AML-193 (cell line): ENCODE results near the gene CCDC78.

ENCODE experiments used
- DNase-seq, 2 experiments: peaks; one replicate each; lab custom pipeline; 2025; lab: John Stamatoyannopoulos, UW

Gene CCDC78

GRCh38 chr16:710500-711075, 15.7 kb downstream of the CCDC78 start:
- no peak for DNase-seq

DNA sequence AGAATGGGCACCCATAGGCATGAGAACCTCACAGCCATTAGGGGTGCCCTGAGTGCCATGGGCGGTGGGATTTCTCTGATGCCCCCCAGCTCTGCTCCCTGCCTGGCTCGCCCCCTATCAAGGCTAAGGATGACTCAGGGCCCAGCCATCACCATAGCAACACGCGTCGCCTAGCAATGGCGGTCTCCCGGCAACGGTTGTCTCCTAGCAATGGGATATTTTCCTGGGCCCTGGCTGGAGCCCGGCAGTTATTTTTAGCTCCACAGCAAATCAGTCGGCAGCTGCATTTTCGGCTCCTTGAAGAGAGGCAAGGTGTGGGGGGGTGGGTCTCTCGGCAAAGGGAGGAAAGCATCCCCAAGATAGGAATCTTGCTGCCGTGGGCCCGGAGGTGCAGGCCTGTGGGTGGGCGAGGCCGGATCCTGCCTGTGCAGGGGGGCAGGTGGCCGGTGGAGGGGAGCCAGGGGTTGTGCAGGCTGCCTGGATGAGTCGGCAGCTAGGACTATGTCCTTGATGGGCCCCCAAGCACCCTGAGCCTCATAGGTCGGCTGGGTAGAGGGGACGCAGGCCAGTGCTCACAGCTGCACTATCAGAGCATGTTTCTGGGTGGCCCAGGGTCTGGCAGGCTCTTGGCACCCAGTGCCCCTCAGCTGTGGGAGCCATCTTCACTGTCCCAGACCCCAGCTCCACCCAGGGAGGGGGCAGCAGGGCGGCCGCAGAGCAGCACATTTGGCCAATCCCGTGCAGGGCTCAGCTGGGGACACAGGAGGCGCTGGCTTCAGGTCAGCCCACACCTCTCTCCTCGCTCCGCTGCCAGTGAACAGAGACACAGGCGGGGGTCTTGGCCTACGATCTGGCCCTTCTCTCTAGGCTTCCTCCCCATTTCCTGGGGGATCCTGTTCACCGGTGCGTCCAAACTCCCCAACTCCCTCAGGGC, 16.4 kb downstream of the CCDC78 start:
- no peak for DNase-seq

GRCh38 chr16:708959-709358, 17.3 kb downstream of the CCDC78 start:
- DNase-seq: no peak

GRCh38 chr16:708019-708418, 18.2 kb downstream of the CCDC78 start:
- DNase-seq: no peak

DNA sequence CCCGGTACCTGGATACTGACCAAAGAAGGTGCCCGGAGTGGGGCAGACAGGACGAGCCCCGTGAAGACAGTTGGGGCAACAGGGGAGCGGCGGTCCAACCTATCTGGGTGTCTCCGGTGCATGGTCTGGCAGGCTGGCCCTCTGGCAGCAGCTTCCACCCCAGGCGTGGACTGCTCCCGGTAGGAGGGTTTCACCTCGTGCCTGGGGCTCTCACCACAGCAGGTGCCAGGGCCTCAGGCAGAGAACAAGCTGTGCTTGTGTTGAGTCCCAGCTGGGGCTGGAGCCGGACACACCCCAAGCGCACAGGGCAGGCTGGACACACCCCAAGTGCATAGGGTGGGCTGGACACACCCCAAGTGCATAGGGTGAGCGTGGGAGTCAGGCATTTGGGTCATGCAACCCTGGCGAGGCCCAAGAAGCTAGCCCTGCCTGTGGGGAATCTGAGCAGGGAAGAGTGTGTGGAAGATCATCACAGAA, 19.1 kb downstream of the CCDC78 start:
- DNase-seq: no peak

GRCh38 chr16:706189-707061, 19.8 kb downstream of the CCDC78 start:
- DNase-seq: no peak

GRCh38 chr16:705431-706188, 20.6 kb downstream of the CCDC78 start, which contains the start of gene FBXL16:
Gene FBXL16, minus strand, starts transcription at chr16:705801. Its CDS starts 8,396 bp downstream, at chr16:697405.
- no peak for DNase-seq

GRCh38 chr16:704552-705380, 21.5 kb downstream of the CCDC78 start:
- no peak for DNase-seq

GRCh38 chr16:704047-704446, 22.2 kb downstream of the CCDC78 start:
- DNase-seq: no peak

- DNase-seq: no peak
Observed at GRCh38 chr16:703406-703805, 22.8 kb downstream of the CCDC78 start.

DNA sequence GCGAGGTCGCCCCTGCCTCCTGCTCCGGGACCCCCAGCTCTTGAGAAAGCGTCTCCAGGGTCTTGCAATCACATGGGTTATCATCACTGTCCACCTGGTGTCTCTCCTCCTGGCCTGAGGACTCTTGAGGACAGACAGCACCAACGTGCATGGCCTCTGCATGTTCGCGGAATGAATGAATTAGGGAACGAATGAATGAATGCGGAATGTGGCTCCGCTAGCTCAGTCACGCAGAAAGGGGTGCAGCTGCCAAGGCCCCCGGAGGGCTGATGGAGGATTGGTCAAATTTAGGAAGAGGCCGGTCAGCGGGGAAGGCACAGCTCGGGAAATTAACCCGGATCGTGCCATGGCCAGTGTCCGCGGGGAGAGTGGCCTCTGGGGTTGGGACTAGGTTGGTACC, 23.9 kb downstream of the CCDC78 start:
- DNase-seq: no peak

- DNase-seq: no peak
Observed at GRCh38 chr16:700684-701584, 25.3 kb downstream of the CCDC78 start.

- DNase-seq: no peak
Observed at GRCh38 chr16:698911-699671, 27.2 kb downstream of the CCDC78 start.

DNA sequence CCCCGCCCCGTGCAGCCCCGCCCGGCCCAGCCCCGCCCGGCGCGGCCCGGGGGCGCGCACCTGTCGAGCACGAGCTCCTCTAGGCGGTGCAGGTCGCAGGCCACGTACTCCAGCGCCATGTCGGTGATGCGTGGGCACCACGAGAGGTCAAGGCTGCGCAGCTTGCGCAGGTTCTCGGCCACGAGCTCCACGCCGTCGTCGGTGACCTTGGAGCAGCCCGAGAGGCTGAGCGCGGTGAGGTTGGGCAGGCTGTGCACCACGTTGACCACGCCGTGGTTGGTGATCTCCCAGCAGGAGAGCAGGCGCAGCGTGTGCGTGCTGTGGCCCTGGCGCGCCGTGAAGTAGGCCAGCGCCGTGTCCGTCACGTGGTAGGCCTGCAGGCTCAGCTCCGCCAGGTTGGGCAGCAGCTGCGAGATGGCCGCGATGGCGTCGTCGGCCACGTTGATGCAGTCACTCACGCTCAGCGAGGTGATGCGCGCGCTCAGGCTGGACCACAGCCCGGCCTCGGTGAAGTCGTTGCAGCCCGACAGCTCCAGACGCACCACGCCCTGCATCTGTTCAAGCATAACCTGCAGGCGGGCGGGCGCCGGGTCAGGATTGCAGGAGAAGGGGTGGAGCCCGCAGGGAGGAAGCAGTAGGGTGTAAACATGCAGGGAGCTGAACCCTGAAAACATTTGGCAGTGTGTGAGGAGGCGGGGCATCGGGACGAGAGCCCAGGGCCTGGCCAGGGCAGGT, 30.7 kb downstream of the CCDC78 start:
- DNase-seq: no peak

- no peak for DNase-seq
Observed at GRCh38 chr16:694863-695354, 31.3 kb downstream of the CCDC78 start.

GRCh38 chr16:694187-694862, 31.9 kb downstream of the CCDC78 start:
- no peak for DNase-seq

GRCh38 chr16:693766-694165, 32.5 kb downstream of the CCDC78 start:
- no peak for DNase-seq
